Nephron progenitor cell (in vitro differentiated cells): ENCODE data around the gene PDHX.

Experiments
- DNase-seq: peaks from one replicate; pipeline ENCODE4 v3.0.0; 2021
- H3K27ac Mint-ChIP-seq: 2 replicates; pipeline ENCODE4 v1.8.0; 2021; ENCODE audit warnings: mild to moderate bottlenecking, moderate library complexity, mixed read lengths
- H3K27me3 Mint-ChIP-seq: 2 replicates; pipeline ENCODE4 v1.8.0; 2021; ENCODE audit warnings: mild to moderate bottlenecking, low read depth, mixed read lengths; ENCODE audit not compliant: poor library complexity
- H3K36me3 Mint-ChIP-seq: 2 replicates; pipeline ENCODE4 v1.8.0; 2021; ENCODE audit warnings: low read depth, mixed read lengths
- H3K4me1 Mint-ChIP-seq: 2 replicates; pipeline ENCODE4 v1.8.0; 2021; ENCODE audit warnings: mixed read lengths
- H3K4me3 Mint-ChIP-seq: 2 replicates; pipeline ENCODE4 v1.8.0; 2021; ENCODE audit warnings: mild to moderate bottlenecking, moderate library complexity, mixed read lengths
- H3K9me3 Mint-ChIP-seq: 2 replicates; pipeline ENCODE4 v1.8.0; 2021; ENCODE audit warnings: mild to moderate bottlenecking, moderate library complexity, mixed read lengths
- CTCF ChIP-seq: fragments of 200-600 bp; sonication (generic); IDR thresholded peaks from 2 replicates; pipeline ENCODE4 v1.5.0; 2021; ENCODE audit warnings: antibody characterized with exemption

Gene PDHX

DNA sequence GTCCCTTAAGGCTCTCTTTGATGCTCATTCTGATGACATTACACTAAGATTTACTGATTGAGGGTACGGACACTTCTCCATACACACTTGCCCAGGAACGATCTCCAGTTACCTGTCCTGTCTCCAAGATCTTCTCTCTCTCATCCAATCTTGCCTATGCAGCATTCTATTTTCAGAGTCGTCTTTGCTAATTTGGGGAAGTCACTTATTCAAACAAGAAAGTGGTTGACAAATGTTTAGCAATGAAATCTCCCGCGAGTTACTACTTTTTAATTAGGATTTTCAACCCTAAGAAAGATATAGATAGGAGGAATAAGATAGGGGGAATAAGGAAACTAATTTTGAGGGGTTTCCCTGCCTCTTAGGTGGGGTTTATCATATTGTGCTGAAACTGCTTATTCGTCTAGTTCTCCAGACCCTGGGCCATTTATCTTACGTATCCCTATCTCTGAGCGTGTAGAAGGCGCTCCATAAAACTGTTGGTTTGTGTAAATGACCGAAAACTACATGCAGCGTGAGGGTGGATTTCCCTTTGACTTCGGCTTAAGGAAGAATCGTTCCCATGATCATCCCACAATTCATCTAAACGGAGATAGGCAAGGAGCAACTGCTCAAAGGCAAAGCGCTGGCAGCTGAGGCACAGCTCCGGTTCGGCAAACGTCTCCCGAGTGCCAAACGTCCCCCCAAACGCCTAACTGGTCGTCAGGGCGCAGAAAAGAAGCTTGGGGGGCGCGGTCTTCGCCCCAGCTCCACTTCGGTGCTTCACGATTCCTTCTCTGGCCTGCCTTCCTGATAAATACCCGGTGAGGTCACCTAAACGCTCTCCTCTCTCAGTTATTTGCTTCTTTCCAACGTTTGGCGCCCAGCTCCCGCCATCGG lies 1.0 kb upstream of the PDHX start:
- Mint-ChIP-seq H3K4me1 (peaks cover 34% of the 10 kb centered on the region), H3K27ac (peak overlapping the region; percentile 100), H3K27me3 (no peaks in the 10 kb centered on the region), H3K36me3 (peaks cover 38% of the 10 kb centered on the region), H3K9me3 (peaks cover 17% of the 10 kb centered on the region), H3K4me3 (peak overlapping the region; percentile 95)
- DNase-seq: no peak
- no peak for TF ChIP-seq CTCF

- peaks cover 31% of the 10 kb centered on the region for H3K36me3 Mint-ChIP-seq
- DNase-seq: no peak
- peaks cover 34% of the 10 kb centered on the region for H3K4me1 Mint-ChIP-seq
- no peaks in the 10 kb centered on the region for H3K27me3 Mint-ChIP-seq
- peaks cover 17% of the 10 kb centered on the region for H3K9me3 Mint-ChIP-seq
- H3K27ac Mint-ChIP-seq: peak overlapping the region; percentile 100
- TF ChIP-seq CTCF: no peak
- peak overlapping the region; percentile 95 for H3K4me3 Mint-ChIP-seq
Measured at GRCh38 chr11:34916843-34917770, 689 bp downstream of the PDHX start.

DNA sequence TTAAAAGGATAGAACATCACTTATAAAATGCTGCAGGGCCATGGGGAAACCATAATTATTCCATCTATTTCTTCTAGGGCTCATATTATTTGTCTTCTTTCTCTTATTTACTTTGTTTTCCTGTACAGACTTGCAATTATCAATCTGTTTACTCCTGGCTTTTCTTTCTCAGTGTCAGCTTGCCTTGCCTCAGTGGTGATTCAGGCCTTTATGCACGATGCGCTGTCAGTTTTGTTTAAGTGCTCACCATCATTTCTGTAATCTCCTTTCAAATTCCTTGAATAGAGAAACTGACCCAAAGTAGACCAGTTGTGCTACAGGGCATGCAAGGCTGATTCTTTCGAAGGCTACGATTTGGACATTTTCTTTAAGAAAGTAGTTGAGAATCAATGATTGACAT lies 4.7 kb downstream of the PDHX start:
- no peak overlapping the region for H3K4me3 Mint-ChIP-seq
- no peak overlapping the region for H3K27ac Mint-ChIP-seq
- H3K4me1 Mint-ChIP-seq: peaks cover 25% of the 10 kb centered on the region
- H3K27me3 Mint-ChIP-seq: no peaks in the 10 kb centered on the region
- no peak for DNase-seq
- no peak for TF ChIP-seq CTCF
- no peaks in the 10 kb centered on the region for H3K36me3 Mint-ChIP-seq
- no peaks in the 10 kb centered on the region for H3K9me3 Mint-ChIP-seq

DNA sequence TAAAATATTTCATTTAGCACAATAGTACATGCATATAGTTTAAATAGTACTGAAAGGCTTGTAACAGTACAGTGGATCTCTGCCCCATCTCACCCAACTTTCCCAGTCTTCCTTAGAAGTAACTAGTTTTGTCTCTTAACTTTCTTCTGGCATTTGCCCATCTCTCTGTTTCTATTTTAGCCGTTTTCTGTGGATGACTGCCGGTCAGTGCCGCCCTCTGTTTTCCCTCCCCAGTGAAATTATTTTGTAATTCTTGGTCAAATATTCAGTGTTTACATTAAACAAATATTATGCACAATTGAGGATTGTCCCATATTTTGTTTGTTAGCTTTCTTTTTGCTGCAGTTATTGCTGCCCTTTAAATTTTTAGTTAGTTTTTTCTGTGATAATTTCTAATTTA lies 8.3 kb downstream of the PDHX start:
- Mint-ChIP-seq H3K4me1 (peaks cover 11% of the 10 kb centered on the region), H3K9me3 (no peaks in the 10 kb centered on the region), H3K4me3 (no peak overlapping the region), H3K27me3 (no peaks in the 10 kb centered on the region), H3K36me3 (no peaks in the 10 kb centered on the region), H3K27ac (no peak overlapping the region)
- TF ChIP-seq CTCF: no peak
- DNase-seq: no peak

DNA sequence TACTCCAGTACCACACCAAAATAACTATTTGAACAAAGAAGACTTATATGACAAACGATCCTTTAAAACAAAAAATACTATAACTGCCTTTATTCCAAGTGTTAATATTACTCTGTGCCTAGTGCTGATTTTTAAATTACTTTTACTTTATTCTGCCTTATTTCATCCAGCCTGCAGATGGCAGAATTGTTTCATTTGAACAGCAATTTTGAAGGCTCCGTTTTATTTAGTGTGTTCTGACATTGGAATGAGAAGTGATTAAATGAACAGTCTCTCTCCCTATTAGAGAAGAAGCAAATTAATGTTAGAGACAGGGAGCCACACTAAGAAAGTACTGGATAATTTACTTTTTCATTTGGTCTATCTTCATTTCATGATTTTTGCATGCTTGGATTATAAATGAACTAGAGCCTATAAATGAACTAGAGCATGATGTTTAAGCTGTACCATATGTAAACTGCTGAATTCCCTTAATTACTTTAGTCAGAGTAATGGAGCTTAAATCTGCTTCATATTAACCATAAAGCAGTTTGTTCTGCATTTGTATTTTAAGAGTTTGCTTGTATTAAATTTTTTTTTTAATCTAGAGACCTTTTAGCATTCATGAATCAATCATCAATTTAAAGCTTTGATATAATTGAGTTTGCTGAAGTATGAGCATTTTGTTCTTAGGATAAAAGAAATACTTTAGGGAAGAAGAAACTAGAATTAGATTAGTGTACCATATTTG lies 9.8 kb downstream of the PDHX start:
- Mint-ChIP-seq H3K27ac (no peak overlapping the region), H3K36me3 (peaks cover 5% of the 10 kb centered on the region), H3K4me1 (peaks cover 11% of the 10 kb centered on the region), H3K4me3 (no peak overlapping the region), H3K9me3 (no peaks in the 10 kb centered on the region), H3K27me3 (no peaks in the 10 kb centered on the region)
- DNase-seq: no peak
- TF ChIP-seq CTCF: peak; percentile 65
